ENCODE measurements around the gene SELL. TPM values are rescaled to one million over a fixed set of nuclear protein-coding genes. Genes with fewer than 3 reads are reported as not detected.

SELL gene
- total and polyA plus RNA-seq, 2 of the 8 experiments (the other 6 are each of a cell fraction or from before 2014, with no cell fraction given), result not detected

GRCh38 chr1:169733924-169734323 lies 22.5 kb upstream of the SELL start, which contains the start of gene SELE (continued):
- TF ChIP-seq CHD7 (IDR thresholded peaks at IDR 0.05; ENCODE audit: insufficient replicate concordance, low read length) (no peak), RFX5 (IDR thresholded peaks at IDR 0.05; ENCODE audit: borderline replicate concordance, low read depth, low read length) (no peak), CHD2 (IDR thresholded peaks at IDR 0.05; ENCODE audit: low read length) (no peak), CTBP2 (IDR thresholded peaks at IDR 0.05; ENCODE audit: borderline replicate concordance, insufficient read depth, insufficient read length, low read length) (no peak), EGR1 (IDR thresholded peaks at IDR 0.05; ENCODE audit: borderline replicate concordance, low read depth, low read length) (no peak)

All from H1 (cell line).